Measurements from ENCODE around the gene ADAMTS9.

Gene ADAMTS9

DNA sequence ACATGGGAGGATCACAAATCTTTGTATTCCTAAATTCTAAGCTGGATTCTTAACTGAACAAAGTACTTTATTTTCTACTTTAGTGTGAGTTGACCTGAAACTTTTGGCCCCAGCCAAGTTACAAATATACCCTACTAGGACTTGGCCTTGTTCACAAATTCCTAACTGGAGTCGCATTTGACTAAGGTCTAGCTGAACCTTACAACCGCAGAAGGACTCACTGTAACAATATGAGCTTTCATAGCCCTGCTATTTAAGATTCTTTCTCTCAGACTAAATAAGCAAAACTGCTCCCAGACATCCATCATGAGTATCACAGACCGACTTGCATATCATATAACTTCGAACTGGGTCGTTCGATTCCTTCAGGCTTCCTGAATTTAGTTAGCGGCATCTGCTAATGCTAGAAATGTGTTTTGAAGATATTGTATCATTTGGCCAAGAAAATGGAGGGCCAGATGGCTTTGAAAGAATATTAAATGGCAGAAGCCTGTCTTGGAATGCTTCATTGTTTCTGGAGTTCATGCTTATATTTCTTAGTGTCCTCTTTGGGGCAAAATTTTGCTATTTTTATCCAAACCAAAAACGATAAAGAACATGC lies 28.4 kb upstream of the ADAMTS9 start:
- Histone ChIP-seq H3K27ac (no peak overlapping the region), H3K4me2 (ENCODE audit: low read length) (no peak overlapping the region), H2AFZ (no peak overlapping the region), H3K9ac (no peak overlapping the region), H3K4me1 (no peaks in the 10 kb centered on the region), H3K27me3 (ENCODE audit: control insufficient read depth, insufficient read depth, low read length) (no peaks in the 10 kb centered on the region), H3K79me2 (no peaks in the 10 kb centered on the region), H3K36me3 (ENCODE audit: control insufficient read depth, insufficient read depth, low read length) (no peaks in the 10 kb centered on the region), H3K4me3 (ENCODE audit: low read depth, low read length) (no peak overlapping the region), H3K9me3 (ENCODE audit: control insufficient read depth, low read length) (no peaks in the 10 kb centered on the region)
- TF ChIP-seq, protein P1, sequence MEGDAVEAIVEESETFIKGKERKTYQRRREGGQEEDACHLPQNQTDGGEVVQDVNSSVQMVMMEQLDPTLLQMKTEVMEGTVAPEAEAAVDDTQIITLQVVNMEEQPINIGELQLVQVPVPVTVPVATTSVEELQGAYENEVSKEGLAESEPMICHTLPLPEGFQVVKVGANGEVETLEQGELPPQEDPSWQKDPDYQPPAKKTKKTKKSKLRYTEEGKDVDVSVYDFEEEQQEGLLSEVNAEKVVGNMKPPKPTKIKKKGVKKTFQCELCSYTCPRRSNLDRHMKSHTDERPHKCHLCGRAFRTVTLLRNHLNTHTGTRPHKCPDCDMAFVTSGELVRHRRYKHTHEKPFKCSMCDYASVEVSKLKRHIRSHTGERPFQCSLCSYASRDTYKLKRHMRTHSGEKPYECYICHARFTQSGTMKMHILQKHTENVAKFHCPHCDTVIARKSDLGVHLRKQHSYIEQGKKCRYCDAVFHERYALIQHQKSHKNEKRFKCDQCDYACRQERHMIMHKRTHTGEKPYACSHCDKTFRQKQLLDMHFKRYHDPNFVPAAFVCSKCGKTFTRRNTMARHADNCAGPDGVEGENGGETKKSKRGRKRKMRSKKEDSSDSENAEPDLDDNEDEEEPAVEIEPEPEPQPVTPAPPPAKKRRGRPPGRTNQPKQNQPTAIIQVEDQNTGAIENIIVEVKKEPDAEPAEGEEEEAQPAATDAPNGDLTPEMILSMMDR (IDR thresholded peaks at IDR 0.05), result no peak

DNA sequence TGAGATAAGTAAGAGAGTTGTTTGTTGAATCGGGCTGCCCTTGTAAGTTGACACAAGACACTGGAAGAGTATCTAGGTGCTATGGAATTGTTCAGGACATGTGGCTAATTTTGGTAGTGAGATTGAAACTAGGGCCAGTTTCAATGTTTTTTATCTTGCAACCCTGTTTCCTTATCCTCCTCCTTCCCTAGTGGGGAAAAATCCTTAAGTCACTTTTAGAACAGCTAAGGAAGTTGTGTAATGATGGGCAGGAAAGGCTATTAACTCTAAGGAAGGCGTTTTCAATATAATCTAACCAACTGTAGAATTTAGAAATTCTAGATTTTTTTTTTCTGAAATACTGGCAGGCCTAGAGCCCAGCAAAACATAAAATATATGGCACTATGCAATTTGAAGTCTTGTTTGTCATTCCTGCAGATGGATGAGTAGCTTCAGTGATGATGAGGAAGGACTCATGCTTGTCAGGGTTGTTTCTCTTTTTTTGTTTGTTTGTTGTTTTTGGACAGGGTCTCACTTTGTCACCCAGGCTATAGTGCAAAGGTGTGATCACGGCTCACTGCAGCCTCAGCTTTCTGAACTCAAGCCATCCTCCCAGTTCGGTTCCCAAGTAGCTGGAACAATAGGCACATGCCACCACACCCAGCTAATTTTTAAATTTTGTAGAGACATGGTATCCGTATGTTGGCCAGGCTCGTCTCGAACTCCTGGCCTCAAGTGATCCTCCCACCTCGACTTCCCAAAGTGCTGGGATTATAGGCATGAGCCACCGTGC lies 27.6 kb upstream of the ADAMTS9 start:
- Histone ChIP-seq H3K36me3 (ENCODE audit: control insufficient read depth, insufficient read depth, low read length) (no peaks in the 10 kb centered on the region), H3K9ac (no peak overlapping the region), H3K4me2 (ENCODE audit: low read length) (no peak overlapping the region), H3K9me3 (ENCODE audit: control insufficient read depth, low read length) (no peaks in the 10 kb centered on the region), H3K4me1 (no peaks in the 10 kb centered on the region), H3K27me3 (ENCODE audit: control insufficient read depth, insufficient read depth, low read length) (no peaks in the 10 kb centered on the region), H3K4me3 (ENCODE audit: low read depth, low read length) (no peak overlapping the region), H3K27ac (no peak overlapping the region), H3K79me2 (no peaks in the 10 kb centered on the region), H2AFZ (no peak overlapping the region)
- TF ChIP-seq, protein P1 (IDR thresholded peaks at IDR 0.05), result no peak

DNA sequence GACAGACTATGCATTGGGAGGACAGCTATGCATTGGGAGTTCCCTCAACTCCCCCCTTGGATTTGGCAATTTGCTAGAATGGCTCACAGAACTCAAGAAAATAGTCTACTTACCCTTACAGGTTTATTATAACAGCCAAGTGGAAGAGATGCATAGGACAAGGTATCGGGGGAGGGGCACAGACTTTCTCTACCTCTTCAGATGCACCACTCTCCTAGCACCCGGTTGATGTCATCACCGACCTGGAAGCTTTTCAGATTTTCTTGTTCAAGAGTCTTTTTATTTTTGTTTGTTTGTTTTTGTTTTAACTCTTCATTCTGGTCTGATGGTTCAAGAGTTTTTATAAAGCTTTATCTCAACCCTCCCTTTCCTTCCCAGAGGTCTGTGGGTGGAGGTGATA lies 20.7 kb upstream of the ADAMTS9 start:
- TF ChIP-seq, protein P1 (IDR thresholded peaks at IDR 0.05), result no peak
- H3K9ac ChIP-seq, result no peak overlapping the region
- H3K4me1 ChIP-seq, result no peaks in the 10 kb centered on the region
- H3K27me3 ChIP-seq (ENCODE audit: control insufficient read depth, insufficient read depth, low read length), result no peaks in the 10 kb centered on the region
- H3K79me2 ChIP-seq, result no peaks in the 10 kb centered on the region
- no peak overlapping the region for H2AFZ ChIP-seq
- no peaks in the 10 kb centered on the region for H3K36me3 ChIP-seq (ENCODE audit: control insufficient read depth, insufficient read depth, low read length)
- no peaks in the 10 kb centered on the region for H3K9me3 ChIP-seq (ENCODE audit: control insufficient read depth, low read length)
- H3K4me2 ChIP-seq (ENCODE audit: low read length), result no peak overlapping the region
- H3K27ac ChIP-seq, result no peak overlapping the region
- H3K4me3 ChIP-seq (ENCODE audit: low read depth, low read length), result no peak overlapping the region

DNA sequence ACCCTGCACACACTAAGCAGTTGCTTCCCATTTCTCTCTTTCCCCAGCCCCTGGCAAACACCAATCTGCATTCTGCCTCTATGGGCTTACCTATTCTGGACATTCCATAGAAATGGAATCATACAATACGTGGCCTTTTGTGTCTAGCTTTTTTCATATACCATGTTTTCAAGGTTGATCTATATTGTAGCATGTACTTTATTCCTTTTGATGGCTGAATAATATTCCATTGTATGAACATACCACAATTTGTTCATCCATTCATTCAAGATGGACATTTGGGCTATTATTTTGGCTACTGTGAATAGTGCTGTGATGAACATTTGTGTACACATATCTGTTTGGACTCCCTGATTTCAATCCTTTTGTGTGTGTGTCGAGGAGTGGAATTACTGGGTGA lies 18.1 kb upstream of the ADAMTS9 start:
- TF ChIP-seq, protein P1 (IDR thresholded peaks at IDR 0.05), result no peak
- H2AFZ ChIP-seq, result no peak overlapping the region
- no peaks in the 10 kb centered on the region for H3K36me3 ChIP-seq (ENCODE audit: control insufficient read depth, insufficient read depth, low read length)
- H3K4me3 ChIP-seq (ENCODE audit: low read depth, low read length), result no peak overlapping the region
- H3K27ac ChIP-seq, result no peak overlapping the region
- H3K79me2 ChIP-seq, result no peaks in the 10 kb centered on the region
- no peak overlapping the region for H3K4me2 ChIP-seq (ENCODE audit: low read length)
- H3K9ac ChIP-seq, result no peak overlapping the region
- H3K9me3 ChIP-seq (ENCODE audit: control insufficient read depth, low read length), result no peaks in the 10 kb centered on the region
- no peaks in the 10 kb centered on the region for H3K4me1 ChIP-seq
- H3K27me3 ChIP-seq (ENCODE audit: control insufficient read depth, insufficient read depth, low read length), result no peaks in the 10 kb centered on the region

DNA sequence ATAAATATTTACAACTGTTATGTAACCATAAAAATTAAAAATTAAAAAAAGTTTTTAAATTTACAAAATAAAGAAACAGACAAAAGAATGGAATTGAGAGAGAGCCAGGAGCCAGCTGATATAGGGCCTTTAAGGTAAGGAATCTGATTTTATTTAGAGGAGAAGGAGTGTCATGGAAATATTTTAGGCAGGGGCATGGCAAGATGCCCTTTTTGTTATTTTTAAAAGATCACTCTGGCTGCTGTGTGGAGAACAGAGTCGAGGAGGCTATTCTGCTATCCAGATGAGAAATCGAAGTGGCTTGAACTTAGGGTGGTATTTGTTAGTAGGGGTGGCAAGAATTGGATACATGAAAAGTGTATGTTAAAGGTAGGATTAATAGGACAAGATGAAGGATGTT lies 9.1 kb upstream of the ADAMTS9 start:
- Histone ChIP-seq H3K4me1 (no peaks in the 10 kb centered on the region), H3K9me3 (ENCODE audit: control insufficient read depth, low read length) (no peaks in the 10 kb centered on the region), H3K27ac (no peak overlapping the region), H3K27me3 (ENCODE audit: control insufficient read depth, insufficient read depth, low read length) (no peaks in the 10 kb centered on the region), H3K4me2 (ENCODE audit: low read length) (no peak overlapping the region), H2AFZ (no peak overlapping the region), H3K4me3 (ENCODE audit: low read depth, low read length) (no peak overlapping the region), H3K9ac (no peak overlapping the region), H3K36me3 (ENCODE audit: control insufficient read depth, insufficient read depth, low read length) (no peaks in the 10 kb centered on the region), H3K79me2 (no peaks in the 10 kb centered on the region)
- TF ChIP-seq, protein P1 (IDR thresholded peaks at IDR 0.05), result no peak

Data from parathyroid adenoma (tissue), 2 donors.